ENCODE measurements around the gene DLL4. TPM values are rescaled to one million over a fixed set of nuclear protein-coding genes. Genes with fewer than 3 reads are reported as not detected.
A peak's percentile ranks its signal among the peaks of the same experiment; 100 is the strongest.

Gene DLL4
- total RNA-seq, 1 donor from 2014 or later, result not detected

GRCh38 chr15:40931300-40932142, 2.4 kb downstream of the DLL4 start:
- Mint-ChIP-seq H3K27me3 (peaks cover 42% of the 10 kb centered on the region), H3K9me3 (no peaks in the 10 kb centered on the region), H3K4me3 (peak overlapping the region; percentile 59), H3K27ac (no peak overlapping the region), H3K4me1 (peaks cover 43% of the 10 kb centered on the region), H3K36me3 (ENCODE audit: low read depth) (no peaks in the 10 kb centered on the region)
- ChIA-PET CTCF (interaction anchor here (1.6 to 4.4 kb wide), 3 partner anchors 10 to 26 kb away, joined by 3 to 29 read pairs (median 16); no protein-coding TSS in a partner anchor), POLR2A (interaction anchor here (0.6 to 1.5 kb wide), 3 partner anchors 9 to 25 kb away, joined by 3 to 10 read pairs (median 8); no protein-coding TSS in a partner anchor)
- ATAC-seq (ENCODE audit: low read depth), result no peak
- no peak for TF ChIP-seq CTCF (IDR thresholded peaks at IDR 0.05)
- intact Hi-C loops (cut with micrococcal nuclease), result no loop called here
- no peak for DNase-seq

- Mint-ChIP-seq H3K27me3 (peaks cover 36% of the 10 kb centered on the region), H3K36me3 (ENCODE audit: low read depth) (no peaks in the 10 kb centered on the region), H3K4me1 (peaks cover 37% of the 10 kb centered on the region), H3K9me3 (no peaks in the 10 kb centered on the region), H3K4me3 (no peak overlapping the region), H3K27ac (no peak overlapping the region)
- no peak for ATAC-seq (ENCODE audit: low read depth)
- ChIA-PET POLR2A (no interaction called here), CTCF (interaction anchor here (1.6 to 2.7 kb wide), 2 partner anchors 9 to 18 kb away, joined by 3 to 16 read pairs; no protein-coding TSS in a partner anchor)
- no peak for DNase-seq
- TF ChIP-seq CTCF (IDR thresholded peaks at IDR 0.05), result no peak
- intact Hi-C loops (cut with micrococcal nuclease), result no loop called here
These were observed 3.0 kb downstream of the DLL4 start for GRCh38 chr15:40932156-40932555.

GRCh38 chr15:40932649-40933516, 3.7 kb downstream of the DLL4 start:
- ChIA-PET CTCF (no interaction called here), POLR2A (interaction anchor here (0.7 kb wide), 1 partner anchor 9 kb away, joined by 8 read pairs; no protein-coding TSS in a partner anchor)
- no peaks in the 10 kb centered on the region for H3K9me3 Mint-ChIP-seq
- DNase-seq, result no peak
- H3K27me3 Mint-ChIP-seq, result peaks cover 34% of the 10 kb centered on the region
- TF ChIP-seq CTCF (IDR thresholded peaks at IDR 0.05), result no peak
- no peaks in the 10 kb centered on the region for H3K36me3 Mint-ChIP-seq (ENCODE audit: low read depth)
- ATAC-seq (ENCODE audit: low read depth), result no peak
- intact Hi-C loops (cut with micrococcal nuclease), result no loop called here
- no peak overlapping the region for H3K4me3 Mint-ChIP-seq
- H3K4me1 Mint-ChIP-seq, result peaks cover 33% of the 10 kb centered on the region
- no peak overlapping the region for H3K27ac Mint-ChIP-seq

DNA sequence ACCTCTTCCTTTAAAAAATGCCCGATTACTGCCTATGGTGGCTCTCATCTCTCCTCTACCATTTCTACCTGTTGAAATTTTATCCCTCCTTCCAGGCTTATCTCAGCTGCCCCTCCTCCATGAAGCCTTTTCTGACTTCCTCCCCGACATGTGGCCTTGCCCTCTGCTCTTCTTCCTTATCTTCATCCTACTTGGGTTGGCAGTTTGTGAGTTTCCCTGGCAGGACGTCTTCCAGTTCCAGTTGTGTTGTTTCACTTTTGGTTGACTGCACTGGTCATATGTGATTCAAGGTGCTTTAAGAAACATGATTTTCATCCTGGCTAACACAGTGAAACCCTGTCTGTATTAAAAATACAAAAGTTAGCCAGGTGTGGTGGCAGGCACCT, 4.4 kb downstream of the DLL4 start:
- H3K27me3 Mint-ChIP-seq, result peaks cover 34% of the 10 kb centered on the region
- no peak overlapping the region for H3K27ac Mint-ChIP-seq
- no peaks in the 10 kb centered on the region for H3K36me3 Mint-ChIP-seq (ENCODE audit: low read depth)
- no peak overlapping the region for H3K4me3 Mint-ChIP-seq
- no peak for TF ChIP-seq CTCF (IDR thresholded peaks at IDR 0.05)
- peaks cover 28% of the 10 kb centered on the region for H3K4me1 Mint-ChIP-seq
- ChIA-PET POLR2A (interaction anchor here (0.7 kb wide), 1 partner anchor 9 kb away, joined by 8 read pairs; no protein-coding TSS in a partner anchor), CTCF (no interaction called here)
- no peak for ATAC-seq (ENCODE audit: low read depth)
- no peak for DNase-seq
- intact Hi-C loops (cut with micrococcal nuclease), result no loop called here
- no peaks in the 10 kb centered on the region for H3K9me3 Mint-ChIP-seq
